CD4-positive, alpha-beta T cell (primary cell): Measurements from ENCODE around the gene CLSTN2. TPM values are rescaled to one million over a fixed set of nuclear protein-coding genes. Genes with fewer than 3 reads are reported as not detected.

Source experiments
- ATAC-seq: fragments of 200-7000 bp; cut with Tn5 transposase; one replicate; pipeline ENCODE4 v1.10.0; 2022; ENCODE audit warnings: mild to moderate bottlenecking; ENCODE audit not compliant: poor library complexity
- CTCF ChIA-PET: fragments of 350-600 bp; sonication (Branson Sonifier 250); formaldehyde crosslinking; loops from one replicate; lab custom pipeline; 2021; ENCODE audit warnings: antibody characterized with exemption, inconsistent platforms; lab: Charles Lee
- POLR2A ChIA-PET: fragments of 350-600 bp; sonication (Branson Sonifier 250); formaldehyde crosslinking; loops from one replicate; lab custom pipeline; 2021; ENCODE audit warnings: antibody characterized with exemption, inconsistent platforms; lab: Charles Lee
- DNase-seq, 14 experiments: peaks; one replicate each; pipeline ENCODE4 v3.0.0-alpha.2; 2013 to 2020; ENCODE audit warnings: mixed read lengths in 2 of 14
- H3K27ac ChIP-seq, 2 donors: one replicate each; pipeline versions ENCODE4 v1.5.1 to v1.7.0; 2013; ENCODE audit warnings: low read length in 2 of 2, low read depth in 1 of 2, mild to moderate bottlenecking in 1 of 2
- H3K27me3 ChIP-seq, 2 experiments: 1 replicate in 1 of 2; 2 replicates in 1 of 2; pipeline versions ENCODE4 v1.6.1 to v1.7.0; 2013; ENCODE audit warnings: low read length in 2 of 2, control low read depth in 1 of 2, mild to moderate bottlenecking in 1 of 2, moderate library complexity in 1 of 2; ENCODE audit not compliant: insufficient read depth in 2 of 2, control insufficient read depth in 1 of 2
- H3K36me3 ChIP-seq: one replicate; pipeline ENCODE4 v1.6.1; 2013; ENCODE audit warnings: low read length, control low read depth; ENCODE audit not compliant: insufficient read depth
- H3K4me1 ChIP-seq: one replicate; pipeline ENCODE4 v1.6.1; 2013; ENCODE audit warnings: low read length, control low read depth; ENCODE audit not compliant: insufficient read depth
- H3K4me3 ChIP-seq: one replicate; pipeline ENCODE4 v1.5.1; 2013; ENCODE audit warnings: mild to moderate bottlenecking, low read length, moderate library complexity
- H3K9me3 ChIP-seq, 2 experiments: 1 replicate in 1 of 2; 2 replicates in 1 of 2; pipeline versions ENCODE4 v1.6.1 to v1.7.0; 2013; ENCODE audit warnings: low read length in 2 of 2, mild to moderate bottlenecking in 2 of 2, control low read depth in 1 of 2, moderate library complexity in 1 of 2; ENCODE audit not compliant: control insufficient read depth in 1 of 2, insufficient read depth in 1 of 2
- H3K27ac Mint-ChIP-seq: one replicate; pipeline ENCODE4 v1.8.0; 2020; ENCODE audit warnings: mixed read lengths
- H3K27me3 Mint-ChIP-seq: one replicate; pipeline ENCODE4 v1.8.0; 2021; ENCODE audit warnings: mixed read lengths
- H3K36me3 Mint-ChIP-seq: one replicate; pipeline ENCODE4 v1.8.0; 2021; ENCODE audit warnings: low read depth, mixed read lengths
- H3K4me1 Mint-ChIP-seq: one replicate; pipeline ENCODE4 v1.8.0; 2021; ENCODE audit warnings: low read depth, mixed read lengths
- H3K4me3 Mint-ChIP-seq: one replicate; pipeline ENCODE4 v1.8.0; 2020; ENCODE audit warnings: mild to moderate bottlenecking, mixed read lengths
- H3K9me3 Mint-ChIP-seq: one replicate; pipeline ENCODE4 v1.8.0; 2020; ENCODE audit warnings: mixed read lengths
- intact Hi-C, 2 experiments: fragments of 100-400 bp; cut with DNase I in 1 of 2; cut with micrococcal nuclease in 1 of 2; formaldehyde crosslinking; loops; one replicate each; pipeline versions ENCODE4 v1.15.1 to v1.9.0; 2023 to 2025; cut with DNase I, micrococcal nuclease
- total RNA-seq, 174 experiments: library from RNA in 2 of 174; stranded (reverse) in 2 of 174; gene quantifications; one replicate each; pipeline ENCODE4 v1.2.3 and lab custom pipeline; 2021 to 2026
- TF ChIP-seq, protein P1 (sequence below): fragments of 200-600 bp; IDR thresholded peaks from one replicate; pipeline ENCODE4 v1.8.0; 2022; ENCODE audit warnings: antibody characterized with exemption, mild to moderate bottlenecking

The CLSTN2 gene
- total RNA-seq, 2 experiments from 2014 or later: not detected

DNA sequence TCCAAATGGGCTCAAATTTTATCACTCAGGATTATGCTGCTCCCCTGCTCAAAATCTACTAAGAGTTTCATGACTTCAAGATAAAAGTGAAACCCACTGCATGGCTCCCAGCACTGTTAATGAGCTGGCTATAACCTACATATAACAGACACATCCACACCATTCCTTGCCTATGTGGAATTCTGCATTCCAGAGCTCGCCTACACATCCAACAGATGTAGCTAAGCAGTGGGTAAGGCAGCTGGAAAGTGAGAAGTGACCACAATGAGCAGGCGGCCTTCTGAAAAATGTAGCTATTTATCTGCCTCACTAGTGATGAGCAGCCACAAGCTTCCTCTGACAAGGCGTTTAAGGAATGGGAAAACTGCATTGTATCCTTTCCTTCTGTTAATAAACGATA, 650.8 kb downstream of the CLSTN2 start:
- Histone ChIP-seq H3K9me3 (no peaks in the 10 kb centered on the region), H3K27me3 (no peaks in the 10 kb centered on the region), H3K36me3 (no peaks in the 10 kb centered on the region), H3K27ac (no peak overlapping the region), H3K4me1 (no peaks in the 10 kb centered on the region), H3K4me3 (no peak overlapping the region)
- Mint-ChIP-seq H3K27ac (no peak overlapping the region), H3K9me3 (no peaks in the 10 kb centered on the region), H3K36me3 (no peaks in the 10 kb centered on the region), H3K4me1 (no peaks in the 10 kb centered on the region), H3K4me3 (no peak overlapping the region), H3K27me3 (peaks cover 29% of the 10 kb centered on the region)
- DNase-seq: no peak
- POLR2A ChIA-PET: no interaction called here
- ATAC-seq: no peak
- CTCF ChIA-PET: no interaction called here
- intact Hi-C loops: no loop called here
- TF ChIP-seq, protein P1, sequence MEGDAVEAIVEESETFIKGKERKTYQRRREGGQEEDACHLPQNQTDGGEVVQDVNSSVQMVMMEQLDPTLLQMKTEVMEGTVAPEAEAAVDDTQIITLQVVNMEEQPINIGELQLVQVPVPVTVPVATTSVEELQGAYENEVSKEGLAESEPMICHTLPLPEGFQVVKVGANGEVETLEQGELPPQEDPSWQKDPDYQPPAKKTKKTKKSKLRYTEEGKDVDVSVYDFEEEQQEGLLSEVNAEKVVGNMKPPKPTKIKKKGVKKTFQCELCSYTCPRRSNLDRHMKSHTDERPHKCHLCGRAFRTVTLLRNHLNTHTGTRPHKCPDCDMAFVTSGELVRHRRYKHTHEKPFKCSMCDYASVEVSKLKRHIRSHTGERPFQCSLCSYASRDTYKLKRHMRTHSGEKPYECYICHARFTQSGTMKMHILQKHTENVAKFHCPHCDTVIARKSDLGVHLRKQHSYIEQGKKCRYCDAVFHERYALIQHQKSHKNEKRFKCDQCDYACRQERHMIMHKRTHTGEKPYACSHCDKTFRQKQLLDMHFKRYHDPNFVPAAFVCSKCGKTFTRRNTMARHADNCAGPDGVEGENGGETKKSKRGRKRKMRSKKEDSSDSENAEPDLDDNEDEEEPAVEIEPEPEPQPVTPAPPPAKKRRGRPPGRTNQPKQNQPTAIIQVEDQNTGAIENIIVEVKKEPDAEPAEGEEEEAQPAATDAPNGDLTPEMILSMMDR: no peak

DNA sequence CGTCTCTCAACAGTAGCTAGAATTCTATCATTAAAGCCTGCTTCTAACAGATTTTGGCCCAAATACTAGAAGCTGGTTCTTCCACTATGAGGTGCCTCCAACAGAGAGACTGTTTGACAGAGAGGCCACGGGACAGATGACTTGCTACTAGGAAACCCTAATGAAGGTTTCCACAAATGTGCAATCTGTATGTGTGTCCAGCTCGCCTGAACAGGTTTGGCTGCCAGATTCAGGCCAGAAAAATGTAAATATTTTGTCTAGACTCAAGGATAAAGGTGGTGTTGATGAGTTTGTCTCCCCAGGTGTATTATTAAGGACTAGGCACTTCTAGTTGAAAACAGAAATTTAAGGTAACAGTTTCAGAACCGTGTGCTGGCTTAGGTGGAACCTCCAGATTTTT, 651.3 kb downstream of the CLSTN2 start:
- Mint-ChIP-seq H3K4me1 (no peaks in the 10 kb centered on the region), H3K36me3 (no peaks in the 10 kb centered on the region), H3K27ac (no peak overlapping the region), H3K4me3 (no peak overlapping the region), H3K9me3 (no peaks in the 10 kb centered on the region), H3K27me3 (peaks cover 29% of the 10 kb centered on the region)
- intact Hi-C loops: no loop called here
- DNase-seq: no peak
- no peaks in the 10 kb centered on the region for H3K9me3 ChIP-seq
- CTCF ChIA-PET: no interaction called here
- no peaks in the 10 kb centered on the region for H3K36me3 ChIP-seq
- H3K4me1 ChIP-seq: no peaks in the 10 kb centered on the region
- no peak overlapping the region for H3K27ac ChIP-seq
- POLR2A ChIA-PET: no interaction called here
- TF ChIP-seq, protein P1: no peak
- no peak for ATAC-seq
- no peaks in the 10 kb centered on the region for H3K27me3 ChIP-seq
- H3K4me3 ChIP-seq: no peak overlapping the region

DNA sequence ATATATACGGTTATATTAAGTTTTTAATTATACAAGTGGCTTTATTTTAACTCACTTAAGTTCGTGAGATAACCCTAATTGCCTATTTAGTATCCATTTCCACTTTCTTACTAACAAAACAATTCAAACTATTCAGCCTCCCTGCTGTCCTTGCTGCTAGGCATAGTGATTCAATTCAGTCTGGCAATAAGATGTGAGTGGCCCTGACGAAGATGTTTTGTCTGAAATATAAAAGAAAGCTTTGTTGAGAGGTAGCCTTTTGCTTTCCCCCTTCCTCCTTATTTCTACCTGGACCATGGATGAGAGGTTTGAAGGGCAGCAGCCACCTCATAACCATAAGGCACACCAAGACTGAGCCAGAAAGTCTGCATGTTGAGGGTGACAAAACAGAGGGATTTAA, 653.6 kb downstream of the CLSTN2 start:
- POLR2A ChIA-PET: no interaction called here
- peaks cover 28% of the 10 kb centered on the region for H3K27me3 Mint-ChIP-seq
- H3K27me3 ChIP-seq: no peaks in the 10 kb centered on the region
- H3K36me3 ChIP-seq: no peaks in the 10 kb centered on the region
- ATAC-seq (no peak), DNase-seq (no peak)
- no peaks in the 10 kb centered on the region for H3K36me3 Mint-ChIP-seq
- CTCF ChIA-PET: no interaction called here
- no peaks in the 10 kb centered on the region for H3K4me1 ChIP-seq
- H3K9me3 Mint-ChIP-seq: no peaks in the 10 kb centered on the region
- H3K27ac Mint-ChIP-seq: no peak overlapping the region
- intact Hi-C loops: no loop called here
- no peaks in the 10 kb centered on the region for H3K4me1 Mint-ChIP-seq
- H3K9me3 ChIP-seq: no peaks in the 10 kb centered on the region
- H3K4me3 ChIP-seq: no peak overlapping the region
- TF ChIP-seq, protein P1: no peak
- no peak overlapping the region for H3K27ac ChIP-seq
- no peak overlapping the region for H3K4me3 Mint-ChIP-seq
